IMR-90 (cell line): ENCODE measurements around the gene ERCC5. TPM values are rescaled to one million over a fixed set of nuclear protein-coding genes. Genes with fewer than 3 reads are reported as not detected.

Experiments
- BHLHE40 ChIP-seq: fragments of 150-350 bp; IDR thresholded peaks from 2 replicates; pipeline ENCODE4 v1.6.1; 2016; ENCODE audit warnings: mild to moderate bottlenecking, low read depth, low read length
- SMC3 ChIP-seq: fragments of 150-350 bp; IDR thresholded peaks from 2 replicates; pipeline ENCODE4 v1.6.1; 2016; ENCODE audit warnings: low read depth, mild to moderate bottlenecking, antibody characterized with exemption, low read length, moderate library complexity
- polyA plus RNA-seq, 3 experiments: library from polyadenylated mRNA; depleted of rRNA; stranded (reverse); fragments of >200 nt; gene quantifications; 2 replicates each; pipeline ENCODE4 v1.2.3, GENCODE V29; 2012; ENCODE audit warnings: low replicate concordance in 1 of 3
- total RNA-seq: library from RNA; depleted of rRNA; stranded (reverse); fragments of >200 nt; gene quantifications from 2 replicates; pipeline ENCODE4 v1.2.3, GENCODE V29; 2012

The ERCC5 gene
- total and polyA plus RNA-seq, 2 of the 4 experiments (the other 2 are of a cell fraction) = 29.7 to 34.4 TPM

GRCh38 chr13:102846261-102847015, 606 bp downstream of the ERCC5 start (continued):
- TF ChIP-seq SMC3 (no peak), BHLHE40 (no peak)
